Hematopoietic multipotent progenitor cell (in vitro differentiated cells): ENCODE results near the gene SLC39A10. TPM values are rescaled to one million over a fixed set of nuclear protein-coding genes. Genes with fewer than 3 reads are reported as not detected.

Experiments used
- DNase-seq, 3 donors: peaks; one replicate each; pipeline ENCODE4 v3.0.0-alpha.2; 2011 to 2015; ENCODE audit warnings: low read depth in 2 of 3, low spot score in 2 of 3
- small RNA-seq: library from RNA; depleted of rRNA; stranded (forward); fragments of <200 nt; gene quantifications from one replicate; pipeline ENCODE3, GENCODE V24; 2012
- total RNA-seq: library from RNA; depleted of rRNA; stranded (reverse); fragments of >200 nt; gene quantifications from one replicate; pipeline ENCODE4 v1.2.3, GENCODE V29; 2012

SLC39A10 gene
- total RNA-seq, 1 donor = 34.5 TPM

DNA sequence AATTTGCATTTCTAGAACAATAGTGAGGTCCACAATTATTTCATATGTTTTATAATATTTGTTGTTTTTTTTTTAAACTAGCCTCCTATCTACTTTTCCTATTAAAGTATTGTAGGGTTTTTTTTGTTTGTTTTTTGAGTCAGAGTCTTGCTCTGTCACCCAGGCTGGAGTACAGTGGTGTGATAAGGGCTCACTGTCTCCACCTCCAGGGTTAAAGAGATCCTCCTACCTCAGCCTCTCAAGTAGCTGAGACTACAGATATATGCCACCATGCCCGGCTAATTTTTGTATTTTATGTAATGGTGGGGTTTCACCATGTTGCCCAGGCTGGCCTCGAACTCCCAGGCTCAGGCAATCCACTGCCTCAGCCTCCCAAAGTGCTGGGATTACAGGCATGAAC is 122.5 kb downstream of the SLC39A10 start:
- DNase-seq = no peak

DNA sequence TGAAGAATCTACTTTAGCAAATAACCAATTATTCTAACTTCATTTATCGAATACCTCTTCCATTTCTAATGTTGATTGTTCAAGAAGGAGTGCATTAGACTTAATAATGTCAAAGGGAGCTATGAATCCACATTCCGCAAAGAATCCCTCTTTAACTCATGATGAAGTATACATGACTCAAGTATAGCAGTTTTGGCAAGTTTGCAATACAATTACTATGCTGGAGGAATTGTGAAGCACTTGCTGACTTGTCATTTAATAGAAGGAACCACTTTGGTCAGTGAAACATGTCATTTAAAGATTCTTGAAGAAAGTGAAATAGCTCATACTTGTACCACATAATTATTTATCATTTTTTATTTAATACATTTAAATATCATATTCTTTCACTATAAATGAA is 125.1 kb downstream of the SLC39A10 start:
- no peak for DNase-seq

Small RNA genes lying within 50 kb of the gene (small RNA-seq; reads per million reads assigned to genes)
- gene RNU6-915P = not detected
